CD8-positive, alpha-beta memory T cell (primary cell): ENCODE measurements around the gene BTBD19. TPM values are rescaled to one million over a fixed set of nuclear protein-coding genes. Genes with fewer than 3 reads are reported as not detected.

Experiments
- CTCF ChIA-PET: fragments of 350-600 bp; sonication (Branson Sonifier 250); formaldehyde crosslinking; loops from one replicate; lab custom pipeline; 2021; ENCODE audit warnings: antibody characterized with exemption; lab: Charles Lee
- POLR2A ChIA-PET: fragments of 350-600 bp; sonication (Branson Sonifier 250); formaldehyde crosslinking; loops from one replicate; lab custom pipeline; 2021; ENCODE audit warnings: antibody characterized with exemption; lab: Charles Lee
- DNase-seq, 5 donors: peaks; one replicate each; pipeline versions ENCODE4 v3.0.0 to v3.0.0-alpha.2; 2020 to 2022; ENCODE audit warnings: mixed read lengths in 1 of 5
- H3K27ac ChIP-seq: one replicate; pipeline ENCODE4 v1.7.0; 2013; ENCODE audit warnings: low read depth, mild to moderate bottlenecking, low read length, moderate library complexity
- H3K27me3 ChIP-seq: 2 replicates; pipeline ENCODE4 v1.7.0; 2013; ENCODE audit warnings: low read length, mild to moderate bottlenecking; ENCODE audit not compliant: insufficient read depth, poor library complexity, severe bottlenecking
- H3K36me3 ChIP-seq: 2 replicates; pipeline ENCODE4 v1.7.0; 2013; ENCODE audit warnings: mild to moderate bottlenecking, low read length, moderate library complexity; ENCODE audit not compliant: insufficient read depth
- H3K4me1 ChIP-seq: 2 replicates; pipeline ENCODE4 v1.7.0; 2013; ENCODE audit warnings: mild to moderate bottlenecking, low read length, moderate library complexity; ENCODE audit not compliant: insufficient read depth
- H3K4me3 ChIP-seq: 2 replicates; pipeline ENCODE4 v1.7.0; 2013; ENCODE audit warnings: mild to moderate bottlenecking, low read length
- H3K9me3 ChIP-seq: 2 replicates; pipeline ENCODE4 v1.7.0; 2013; ENCODE audit warnings: mild to moderate bottlenecking, low read length
- H3K27ac Mint-ChIP-seq, 8 donors: one replicate each; pipeline ENCODE4 v1.8.0; 2020 to 2021; ENCODE audit warnings: mixed read lengths in 8 of 8, mild to moderate bottlenecking in 6 of 8, inconsistent platforms in 3 of 8, moderate library complexity in 3 of 8
- H3K27me3 Mint-ChIP-seq, 2 donors: one replicate each; pipeline ENCODE4 v1.8.0; 2020 to 2021; ENCODE audit warnings: mixed read lengths in 2 of 2, mild to moderate bottlenecking in 1 of 2, moderate library complexity in 1 of 2
- H3K36me3 Mint-ChIP-seq, 3 donors: one replicate each; pipeline ENCODE4 v1.8.0; 2020 to 2021; ENCODE audit warnings: mixed read lengths in 3 of 3, inconsistent platforms in 1 of 3, mild to moderate bottlenecking in 1 of 3
- H3K4me1 Mint-ChIP-seq, 3 donors: one replicate each; pipeline ENCODE4 v1.8.0; 2020 to 2021; ENCODE audit warnings: mixed read lengths in 3 of 3, inconsistent platforms in 1 of 3, mild to moderate bottlenecking in 1 of 3
- H3K4me3 Mint-ChIP-seq, 7 donors: one replicate each; pipeline ENCODE4 v1.8.0; 2020 to 2021; ENCODE audit warnings: mixed read lengths in 7 of 7, mild to moderate bottlenecking in 6 of 7, moderate library complexity in 4 of 7, inconsistent platforms in 2 of 7
- H3K9me3 Mint-ChIP-seq, 5 donors: one replicate each; pipeline ENCODE4 v1.8.0; 2020 to 2022; ENCODE audit warnings: mixed read lengths in 5 of 5, mild to moderate bottlenecking in 3 of 5, moderate library complexity in 2 of 5, inconsistent platforms in 1 of 5
- polyA plus RNA-seq: library from polyadenylated mRNA; unstranded; fragments of 300-500 nt; fragmentation: Illumina TruSeq; gene quantifications from one replicate; pipeline ENCODE4 v1.2.3, GENCODE V29; 2021
- total RNA-seq, 2 experiments: library from RNA; stranded (reverse); gene quantifications; one replicate each; pipeline ENCODE4 v1.2.3, GENCODE V29; 2021

Gene BTBD19
- total and polyA plus RNA-seq, 3 experiments from 2014 or later, result 0.24 to 7.8 (median 7.3) TPM

- H3K4me1 ChIP-seq, result no peaks in the 10 kb centered on the region
- Mint-ChIP-seq H3K27me3 (no peaks in the 10 kb centered on the region), H3K36me3 (peaks cover 0 to 23% (median 3%) of the 10 kb centered on the region in 3 donors), H3K27ac (peak overlapping the region in 2 of 8 donors; percentile 12 to 36), H3K4me3 (no peak overlapping the region), H3K4me1 (peaks cover 0 to 4% (median 2%) of the 10 kb centered on the region in 3 donors), H3K9me3 (no peaks in the 10 kb centered on the region)
- no peak overlapping the region for H3K27ac ChIP-seq
- no peak for DNase-seq
- POLR2A ChIA-PET, result no interaction called here
- H3K27me3 ChIP-seq, result no peaks in the 10 kb centered on the region
- no peak overlapping the region for H3K4me3 ChIP-seq
- CTCF ChIA-PET, result interaction anchor here (1.1 to 2.3 kb wide), 2 partner anchors 12 to 134 kb away, joined by 4 to 7 read pairs; no protein-coding TSS in a partner anchor
- no peaks in the 10 kb centered on the region for H3K9me3 ChIP-seq
- H3K36me3 ChIP-seq, result no peaks in the 10 kb centered on the region
These were observed 39.5 kb downstream of the BTBD19 start for GRCh38 chr1:44847845-44848244.

DNA sequence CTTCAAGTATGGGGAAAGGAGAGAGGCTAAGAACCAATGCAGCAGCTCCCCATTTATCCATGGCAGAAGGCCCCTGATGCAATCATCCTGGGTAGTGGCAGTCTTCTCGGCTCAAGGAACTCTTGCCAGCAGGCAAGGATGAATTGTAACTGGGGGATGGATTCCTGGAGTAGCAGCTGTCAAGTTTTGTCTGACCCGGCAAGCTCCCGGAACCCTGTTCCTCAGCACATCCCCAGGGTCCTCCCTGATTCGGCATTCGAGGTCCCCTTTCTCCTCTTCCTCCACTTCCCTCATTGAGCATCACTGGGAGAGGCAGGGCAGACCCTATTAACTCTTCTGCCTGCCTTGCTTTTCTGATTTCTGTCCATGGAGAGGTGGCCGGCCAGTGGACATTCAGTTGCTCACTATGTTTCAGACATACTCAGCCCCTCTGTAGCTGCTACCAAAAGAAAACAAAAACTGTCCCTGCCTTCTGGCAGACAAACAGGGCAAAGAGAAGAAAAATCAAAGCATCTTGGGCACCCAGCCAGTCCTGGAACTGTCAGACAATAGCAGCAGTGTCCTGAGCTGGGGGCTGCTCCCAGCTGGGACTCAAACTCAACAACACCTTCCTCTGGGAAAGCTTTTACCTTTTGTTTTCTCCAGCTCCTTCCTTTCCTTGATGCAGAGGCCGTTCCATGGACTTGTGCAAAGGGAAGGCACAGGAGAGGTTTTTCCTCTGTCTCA, 40.3 kb downstream of the BTBD19 start:
- no peaks in the 10 kb centered on the region for H3K27me3 ChIP-seq
- no peaks in the 10 kb centered on the region for H3K9me3 ChIP-seq
- H3K4me1 ChIP-seq, result no peaks in the 10 kb centered on the region
- Mint-ChIP-seq H3K9me3 (no peaks in the 10 kb centered on the region), H3K36me3 (peaks cover 0 to 25% (median 3%) of the 10 kb centered on the region in 3 donors), H3K4me1 (peaks cover 0 to 4% (median 0%) of the 10 kb centered on the region in 3 donors), H3K27me3 (no peaks in the 10 kb centered on the region), H3K27ac (peak overlapping the region in 2 of 8 donors; percentile 12 to 75), H3K4me3 (no peak overlapping the region)
- DNase-seq, result no peak
- H3K4me3 ChIP-seq, result no peak overlapping the region
- ChIA-PET POLR2A (no interaction called here), CTCF (interaction anchor here (1.1 to 2.3 kb wide), 2 partner anchors 12 to 135 kb away, joined by 4 to 7 read pairs; no protein-coding TSS in a partner anchor)
- H3K36me3 ChIP-seq, result no peaks in the 10 kb centered on the region
- H3K27ac ChIP-seq, result no peak overlapping the region

DNA sequence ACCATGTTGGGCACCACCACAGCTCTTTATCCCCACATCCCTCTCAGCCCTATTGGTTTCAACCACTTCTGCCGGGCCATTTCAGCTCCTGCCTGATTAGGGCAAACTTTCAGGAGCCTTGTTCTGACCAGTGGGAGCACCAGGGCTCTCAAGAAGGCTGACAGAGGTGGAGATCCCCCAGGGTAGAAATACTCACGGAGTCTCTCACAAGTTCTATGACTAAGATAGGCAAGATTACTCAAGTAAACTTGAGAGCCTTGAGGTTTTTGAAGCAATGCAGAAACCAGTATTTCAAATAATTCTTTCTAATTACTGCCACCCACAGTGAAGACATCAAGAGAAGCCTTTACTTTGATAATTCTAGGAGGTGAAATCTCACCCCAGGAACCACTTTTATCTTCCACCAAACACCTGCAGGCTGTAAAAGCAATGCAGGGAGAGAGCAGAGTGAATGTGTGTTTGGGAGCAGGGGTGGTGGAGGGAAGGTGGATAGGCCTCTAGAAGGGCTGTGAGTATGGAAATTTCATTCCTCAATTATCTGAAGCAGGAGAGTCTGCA, 41.3 kb downstream of the BTBD19 start:
- DNase-seq, result no peak
- Histone ChIP-seq H3K27ac (no peak overlapping the region), H3K4me1 (no peaks in the 10 kb centered on the region), H3K27me3 (no peaks in the 10 kb centered on the region), H3K4me3 (no peak overlapping the region), H3K36me3 (no peaks in the 10 kb centered on the region), H3K9me3 (no peaks in the 10 kb centered on the region)
- CTCF ChIA-PET, result interaction anchor here (2.3 kb wide), 1 partner anchor 13 kb away, joined by 7 read pairs; no protein-coding TSS in a partner anchor
- no peaks in the 10 kb centered on the region for H3K27me3 Mint-ChIP-seq
- no peak overlapping the region for H3K4me3 Mint-ChIP-seq
- POLR2A ChIA-PET, result no interaction called here
- H3K9me3 Mint-ChIP-seq, result no peaks in the 10 kb centered on the region
- H3K36me3 Mint-ChIP-seq, result peaks cover 0 to 30% (median 6%) of the 10 kb centered on the region in 3 donors
- H3K4me1 Mint-ChIP-seq, result no peaks in the 10 kb centered on the region
- H3K27ac Mint-ChIP-seq, result peak overlapping the region in 1 of 8 donors; percentile 75

GRCh38 chr1:44851308-44851707, 43.0 kb downstream of the BTBD19 start:
- peaks cover 4 to 42% (median 6%) of the 10 kb centered on the region in 3 donors for H3K36me3 Mint-ChIP-seq
- POLR2A ChIA-PET, result interaction anchor here (0.6 kb wide), 1 partner anchor 15 kb away, joined by 5 read pairs; no protein-coding TSS in a partner anchor

GRCh38 chr1:44853201-44853600, 44.9 kb downstream of the BTBD19 start:
- ChIA-PET CTCF (interaction anchor here (1.3 to 1.6 kb wide), 2 partner anchors 10 to 16 kb away, joined by 3 to 8 read pairs; partner anchors contain the start of gene PTCH2), POLR2A (no interaction called here)
- Histone ChIP-seq H3K36me3 (no peaks in the 10 kb centered on the region), H3K27ac (no peak overlapping the region), H3K9me3 (no peaks in the 10 kb centered on the region), H3K27me3 (no peaks in the 10 kb centered on the region), H3K4me1 (no peaks in the 10 kb centered on the region), H3K4me3 (no peak overlapping the region)
- Mint-ChIP-seq H3K27ac (no peak overlapping the region), H3K36me3 (peaks cover 8 to 55% (median 11%) of the 10 kb centered on the region in 3 donors), H3K4me3 (no peak overlapping the region), H3K27me3 (no peaks in the 10 kb centered on the region), H3K4me1 (no peaks in the 10 kb centered on the region), H3K9me3 (no peaks in the 10 kb centered on the region)
- no peak for DNase-seq

More at GRCh38 chr1:44851308-44851707, 43.0 kb downstream of the BTBD19 start:
- no peaks in the 10 kb centered on the region for H3K27me3 Mint-ChIP-seq
- no peak overlapping the region for H3K4me3 Mint-ChIP-seq
- CTCF ChIA-PET, result no interaction called here
- no peak for DNase-seq
- H3K4me1 Mint-ChIP-seq, result no peaks in the 10 kb centered on the region
- H3K4me3 ChIP-seq, result no peak overlapping the region
- H3K27me3 ChIP-seq, result no peaks in the 10 kb centered on the region
- H3K27ac Mint-ChIP-seq, result no peak overlapping the region
- no peaks in the 10 kb centered on the region for H3K4me1 ChIP-seq
- H3K27ac ChIP-seq, result no peak overlapping the region
- no peaks in the 10 kb centered on the region for H3K36me3 ChIP-seq
- no peaks in the 10 kb centered on the region for H3K9me3 Mint-ChIP-seq
- no peaks in the 10 kb centered on the region for H3K9me3 ChIP-seq

- Histone ChIP-seq H3K36me3 (no peaks in the 10 kb centered on the region), H3K4me1 (no peaks in the 10 kb centered on the region), H3K9me3 (no peaks in the 10 kb centered on the region), H3K27me3 (no peaks in the 10 kb centered on the region), H3K27ac (no peak overlapping the region), H3K4me3 (no peak overlapping the region)
- DNase-seq, result no peak
- no peaks in the 10 kb centered on the region for H3K27me3 Mint-ChIP-seq
- ChIA-PET CTCF (no interaction called here), POLR2A (no interaction called here)
- peaks cover 8 to 50% (median 11%) of the 10 kb centered on the region in 3 donors for H3K36me3 Mint-ChIP-seq
- H3K4me3 Mint-ChIP-seq, result no peak overlapping the region
- no peaks in the 10 kb centered on the region for H3K9me3 Mint-ChIP-seq
- H3K4me1 Mint-ChIP-seq, result no peaks in the 10 kb centered on the region
- H3K27ac Mint-ChIP-seq, result no peak overlapping the region
These were observed 46.6 kb downstream of the BTBD19 start for GRCh38 chr1:44854970-44855369.

- ChIA-PET POLR2A (no interaction called here), CTCF (no interaction called here)
- Mint-ChIP-seq H3K9me3 (no peaks in the 10 kb centered on the region), H3K27me3 (no peaks in the 10 kb centered on the region), H3K4me3 (no peak overlapping the region), H3K4me1 (no peaks in the 10 kb centered on the region), H3K27ac (no peak overlapping the region), H3K36me3 (peaks cover 8 to 42% (median 11%) of the 10 kb centered on the region in 3 donors)
- DNase-seq, result no peak
- Histone ChIP-seq H3K9me3 (no peaks in the 10 kb centered on the region), H3K27ac (no peak overlapping the region), H3K4me1 (no peaks in the 10 kb centered on the region), H3K36me3 (no peaks in the 10 kb centered on the region), H3K27me3 (no peaks in the 10 kb centered on the region), H3K4me3 (no peak overlapping the region)
These were observed 47.4 kb downstream of the BTBD19 start for GRCh38 chr1:44855742-44856141.

GRCh38 chr1:44857446-44857845, 49.1 kb downstream of the BTBD19 start:
- Mint-ChIP-seq H3K27me3 (no peaks in the 10 kb centered on the region), H3K9me3 (no peaks in the 10 kb centered on the region), H3K36me3 (peaks cover 8 to 36% (median 8%) of the 10 kb centered on the region in 3 donors), H3K27ac (peak overlapping the region in 2 of 8 donors; percentile 20 to 69), H3K4me1 (no peaks in the 10 kb centered on the region), H3K4me3 (no peak overlapping the region)
- POLR2A ChIA-PET, result no interaction called here
- Histone ChIP-seq H3K27ac (no peak overlapping the region), H3K27me3 (no peaks in the 10 kb centered on the region), H3K4me1 (no peaks in the 10 kb centered on the region), H3K4me3 (no peak overlapping the region), H3K36me3 (no peaks in the 10 kb centered on the region), H3K9me3 (no peaks in the 10 kb centered on the region)
- no peak for DNase-seq
- CTCF ChIA-PET, result interaction anchor here (1.4 kb wide), 1 partner anchor 22 kb away, joined by 4 read pairs; no protein-coding TSS in a partner anchor
